H9 (cell line): ENCODE data around the gene LMTK2. TPM values are rescaled to one million over a fixed set of nuclear protein-coding genes. Genes with fewer than 3 reads are reported as not detected.

Source experiments
- DNase-seq: peaks from one replicate; pipeline ENCODE4 v3.0.0-alpha.2; 2017
- H2AFZ ChIP-seq: one replicate; pipeline ENCODE4 v1.6.1; 2013; ENCODE audit warnings: mild to moderate bottlenecking, low read length, control low read depth, moderate library complexity
- H2AK5ac ChIP-seq: 2 replicates; pipeline ENCODE4 v1.6.1; 2013; ENCODE audit warnings: low read length, control low read depth, mixed read lengths; ENCODE audit not compliant: insufficient read length
- H2BK120ac ChIP-seq: one replicate; pipeline ENCODE4 v1.6.1; 2013; ENCODE audit warnings: low read depth, mild to moderate bottlenecking, low read length, control low read depth, inconsistent platforms; ENCODE audit not compliant: poor library complexity, severe bottlenecking
- H2BK12ac ChIP-seq: 2 replicates; pipeline ENCODE4 v1.6.1; 2013; ENCODE audit warnings: low read length, control low read depth, mixed read lengths, low read depth; ENCODE audit not compliant: insufficient read length
- H2BK15ac ChIP-seq: 2 replicates; pipeline ENCODE4 v1.6.1; 2013; ENCODE audit warnings: low read depth, low read length, control low read depth
- H2BK20ac ChIP-seq: one replicate; pipeline ENCODE4 v1.6.1; 2013; ENCODE audit warnings: low read depth, mild to moderate bottlenecking, low read length, control low read depth, inconsistent platforms; ENCODE audit not compliant: poor library complexity, severe bottlenecking
- H2BK5ac ChIP-seq: 2 replicates; pipeline ENCODE4 v1.6.1; 2013; ENCODE audit warnings: low read length, control low read depth, mixed read lengths; ENCODE audit not compliant: insufficient read length
- H3K14ac ChIP-seq: 2 replicates; pipeline ENCODE4 v1.6.1; 2013; ENCODE audit warnings: low read length, control low read depth; ENCODE audit not compliant: insufficient read depth
- H3K18ac ChIP-seq: 2 replicates; pipeline ENCODE4 v1.6.1; 2013; ENCODE audit warnings: low read depth, mild to moderate bottlenecking, mixed read lengths, low read length, control low read depth; ENCODE audit not compliant: insufficient read length
- H3K23ac ChIP-seq: 2 replicates; pipeline ENCODE4 v1.6.1; 2013; ENCODE audit warnings: low read length, control low read depth, mixed read lengths, low read depth; ENCODE audit not compliant: insufficient read length
- H3K23me2 ChIP-seq: 2 replicates; pipeline ENCODE4 v1.6.1; 2013; ENCODE audit warnings: low read depth, mild to moderate bottlenecking, mixed read lengths, low read length, control low read depth; ENCODE audit not compliant: insufficient read length, poor library complexity, severe bottlenecking
- H3K27ac ChIP-seq: 2 replicates; pipeline ENCODE4 v1.5.1; 2013; ENCODE audit warnings: low read length, control low read depth, mixed read lengths, low read depth; ENCODE audit not compliant: insufficient read length
- H3K27me3 ChIP-seq: 2 replicates; pipeline ENCODE4 v1.6.1; 2013; ENCODE audit warnings: low read length, control low read depth, inconsistent platforms; ENCODE audit not compliant: insufficient read depth
- H3K4ac ChIP-seq: 2 replicates; pipeline ENCODE4 v1.6.1; 2013; ENCODE audit warnings: low read depth, mild to moderate bottlenecking, control low read depth, inconsistent platforms, low read length, moderate library complexity
- H3K4me1 ChIP-seq: 2 replicates; pipeline ENCODE4 v1.6.1; 2013; ENCODE audit warnings: low read length, control low read depth, inconsistent platforms; ENCODE audit not compliant: insufficient read depth
- H3K4me2 ChIP-seq: 2 replicates; pipeline ENCODE4 v1.6.1; 2013; ENCODE audit warnings: low read length, control low read depth, mixed read lengths; ENCODE audit not compliant: insufficient read length, insufficient read depth
- H3K56ac ChIP-seq: 2 replicates; pipeline ENCODE4 v1.6.1; 2013; ENCODE audit warnings: low read depth, mild to moderate bottlenecking, mixed read lengths, low read length, control low read depth; ENCODE audit not compliant: insufficient read length
- H3K79me1 ChIP-seq: 2 replicates; pipeline ENCODE4 v1.6.1; 2013; ENCODE audit warnings: low read depth, mild to moderate bottlenecking, moderate library complexity, low read length, control low read depth, inconsistent platforms; ENCODE audit not compliant: insufficient read depth, poor library complexity, severe bottlenecking
- H3K79me2 ChIP-seq: 2 replicates; pipeline ENCODE4 v1.6.1; 2013; ENCODE audit warnings: low read length, control low read depth, inconsistent platforms; ENCODE audit not compliant: insufficient read depth
- H3K9ac ChIP-seq: 2 replicates; pipeline ENCODE4 v1.6.1; 2013; ENCODE audit warnings: low read length, control low read depth, mixed read lengths; ENCODE audit not compliant: insufficient read length; ENCODE audit errors: extremely low read depth
- H3K9me3 ChIP-seq: one replicate; pipeline ENCODE4 v1.6.1; 2013; ENCODE audit warnings: low read depth, low read length, inconsistent platforms; ENCODE audit not compliant: control insufficient read depth
- H3T11ph ChIP-seq: one replicate; pipeline ENCODE4 v1.6.1; 2013; ENCODE audit warnings: mild to moderate bottlenecking, low read length, control low read depth, inconsistent platforms
- H4K20me1 ChIP-seq: one replicate; pipeline ENCODE4 v1.6.1; 2013; ENCODE audit not compliant: control insufficient read depth, insufficient read length, insufficient read depth
- H4K5ac ChIP-seq: 2 replicates; pipeline ENCODE4 v1.6.1; 2013; ENCODE audit warnings: low read depth, mild to moderate bottlenecking, mixed read lengths, low read length, control low read depth; ENCODE audit not compliant: insufficient read length
- H4K8ac ChIP-seq: replicated peaks from 2 replicates; pipeline ENCODE4 v1.6.1; 2013; ENCODE audit warnings: low read length, control low read depth, mixed read lengths, low read depth; ENCODE audit not compliant: insufficient read length
- H4K91ac ChIP-seq: 2 replicates; pipeline ENCODE4 v1.6.1; 2013; ENCODE audit warnings: low read depth, mild to moderate bottlenecking, moderate library complexity, mixed read lengths, low read length, control low read depth; ENCODE audit not compliant: insufficient read length
- H3K27ac Mint-ChIP-seq, 3 experiments: 2 replicates in 2 of 3; 3 replicates in 1 of 3; pipeline ENCODE4 v1.8.0; 2020 to 2021; ENCODE audit warnings: mixed read lengths in 3 of 3, mild to moderate bottlenecking in 1 of 3, moderate library complexity in 1 of 3
- H3K27me3 Mint-ChIP-seq: 2 replicates; pipeline ENCODE4 v1.8.0; 2021; ENCODE audit warnings: low read depth, mild to moderate bottlenecking, moderate library complexity, mixed read lengths
- H3K36me3 Mint-ChIP-seq, 3 experiments: 2 replicates in 2 of 3; 3 replicates in 1 of 3; pipeline ENCODE4 v1.8.0; 2020 to 2021; ENCODE audit warnings: low read depth in 3 of 3, mixed read lengths in 3 of 3; ENCODE audit not compliant: insufficient read depth in 1 of 3
- H3K4me1 Mint-ChIP-seq, 2 experiments: 2 replicates each; pipeline ENCODE4 v1.8.0; 2020; ENCODE audit warnings: mixed read lengths in 2 of 2
- H3K4me3 Mint-ChIP-seq, 2 experiments: 2 replicates in 1 of 2; 3 replicates in 1 of 2; pipeline ENCODE4 v1.8.0; 2020 to 2021; ENCODE audit warnings: mild to moderate bottlenecking in 2 of 2, mixed read lengths in 2 of 2, moderate library complexity in 1 of 2
- H3K9me3 Mint-ChIP-seq, 2 experiments: 2 replicates in 1 of 2; 3 replicates in 1 of 2; pipeline ENCODE4 v1.8.0; 2020; ENCODE audit warnings: mild to moderate bottlenecking in 2 of 2, mixed read lengths in 2 of 2, moderate library complexity in 1 of 2
- WGBS: extraction: QIAGEN DNeasy Blood & Tissue Kit; methylation state at CpG from one replicate; pipeline ENCODE4 v1.1.7; 2013; ENCODE audit warnings: missing lambda C conversion rate, low lambda C conversion rate, mixed read lengths; ENCODE audit not compliant: insufficient read length; ENCODE audit errors: extremely low coverage; 5-methylcytosine and 5-hydroxymethylcytosine counted together
- total RNA-seq: library from RNA; stranded (reverse); gene quantifications from 2 replicates; pipeline ENCODE4 v1.2.1, GENCODE V29; 2021
- TF ChIP-seq, protein P1 (sequence below): fragments of 200-600 bp; sonication (generic); conservative IDR thresholded peaks from 3 replicates; pipeline ENCODE4 v1.8.0; 2021; ENCODE audit warnings: antibody characterized with exemption, mild to moderate bottlenecking

LMTK2 gene
- total RNA-seq, 1 experiment from 2014 or later = 24.9 TPM

DNA sequence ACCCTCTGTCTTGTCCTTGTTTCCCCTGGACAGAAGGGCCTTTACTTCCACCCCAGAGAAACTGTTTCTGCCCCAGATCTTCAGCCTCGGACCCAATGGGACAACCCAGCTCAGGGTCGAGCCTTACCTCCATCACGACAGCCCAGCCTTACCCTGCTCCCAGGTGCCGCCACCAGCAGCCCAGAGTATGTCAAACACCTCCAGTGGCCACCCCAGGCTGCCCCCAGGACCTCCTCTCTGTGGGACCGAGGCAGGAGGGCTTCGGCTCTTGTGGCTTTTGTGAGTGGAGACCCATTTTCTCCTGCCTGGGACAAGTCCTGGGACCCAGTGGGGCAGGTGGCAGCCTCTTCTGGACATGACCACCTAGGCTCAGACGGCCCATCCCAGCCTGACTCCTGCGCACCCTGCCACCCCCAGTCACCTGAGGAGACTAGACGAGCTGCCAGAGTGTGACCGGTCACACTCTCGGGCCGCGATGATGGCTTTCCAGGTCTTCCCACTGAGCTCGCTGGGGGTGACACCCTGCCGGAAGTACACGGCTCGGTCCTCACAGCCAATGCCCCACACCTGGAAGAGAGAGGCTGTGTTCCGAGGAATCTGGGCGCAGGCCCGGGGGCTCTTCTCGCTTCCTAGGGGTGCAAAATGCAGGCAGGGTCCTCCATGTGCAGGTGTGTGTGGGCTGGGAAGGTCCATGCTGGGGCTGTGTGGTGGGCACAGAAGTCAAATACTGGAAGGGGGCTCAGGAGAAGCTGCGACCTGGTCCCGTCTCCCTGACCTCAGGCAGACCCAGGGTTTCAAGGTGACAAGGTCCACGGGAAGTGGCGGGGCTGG lies 129.9 kb downstream of the LMTK2 start:
- Histone ChIP-seq H3K27ac (no peak overlapping the region), H4K5ac (no peak overlapping the region), H4K8ac (no peak overlapping the region), H3K4me1 (no peaks in the 10 kb centered on the region), H2BK12ac (no peak overlapping the region), H3K23ac (no peak overlapping the region), H2BK15ac (no peak overlapping the region), H2AFZ (no peak overlapping the region), H2BK5ac (no peak overlapping the region), H3K18ac (no peak overlapping the region), H3T11ph (no peak overlapping the region), H3K56ac (no peak overlapping the region), H4K91ac (no peak overlapping the region), H4K20me1 (no peaks in the 10 kb centered on the region), H3K79me1 (no peaks in the 10 kb centered on the region), H3K27me3 (no peaks in the 10 kb centered on the region), H2BK20ac (no peak overlapping the region), H3K79me2 (no peaks in the 10 kb centered on the region), H3K4ac (no peak overlapping the region), H3K4me2 (no peak overlapping the region), H3K9me3 (no peaks in the 10 kb centered on the region), H2BK120ac (no peak overlapping the region), H3K23me2 (peaks cover 2% of the 10 kb centered on the region), H3K14ac (no peak overlapping the region), H2AK5ac (no peak overlapping the region), H3K9ac (no peak overlapping the region)
- Mint-ChIP-seq H3K27ac (peak overlapping the region in 1 of 3 experiments; percentile 53; a peak in 1 of 7 replicates), H3K36me3 (peaks cover 0 to 3% (median 2%) of the 10 kb centered on the region in 3 experiments; a peak in 1 of 7 replicates), H3K9me3 (no peaks in the 10 kb centered on the region), H3K4me1 (peaks cover 0 to 4% of the 10 kb centered on the region in 2 experiments; a peak in 3 of 4 replicates), H3K27me3 (no peaks in the 10 kb centered on the region), H3K4me3 (no peak overlapping the region; a peak in 1 of 5 replicates)
- TF ChIP-seq, protein P1, sequence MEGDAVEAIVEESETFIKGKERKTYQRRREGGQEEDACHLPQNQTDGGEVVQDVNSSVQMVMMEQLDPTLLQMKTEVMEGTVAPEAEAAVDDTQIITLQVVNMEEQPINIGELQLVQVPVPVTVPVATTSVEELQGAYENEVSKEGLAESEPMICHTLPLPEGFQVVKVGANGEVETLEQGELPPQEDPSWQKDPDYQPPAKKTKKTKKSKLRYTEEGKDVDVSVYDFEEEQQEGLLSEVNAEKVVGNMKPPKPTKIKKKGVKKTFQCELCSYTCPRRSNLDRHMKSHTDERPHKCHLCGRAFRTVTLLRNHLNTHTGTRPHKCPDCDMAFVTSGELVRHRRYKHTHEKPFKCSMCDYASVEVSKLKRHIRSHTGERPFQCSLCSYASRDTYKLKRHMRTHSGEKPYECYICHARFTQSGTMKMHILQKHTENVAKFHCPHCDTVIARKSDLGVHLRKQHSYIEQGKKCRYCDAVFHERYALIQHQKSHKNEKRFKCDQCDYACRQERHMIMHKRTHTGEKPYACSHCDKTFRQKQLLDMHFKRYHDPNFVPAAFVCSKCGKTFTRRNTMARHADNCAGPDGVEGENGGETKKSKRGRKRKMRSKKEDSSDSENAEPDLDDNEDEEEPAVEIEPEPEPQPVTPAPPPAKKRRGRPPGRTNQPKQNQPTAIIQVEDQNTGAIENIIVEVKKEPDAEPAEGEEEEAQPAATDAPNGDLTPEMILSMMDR = no peak
- WGBS = no CpG with 5 or more reads among the region's 25 CpGs
- no peak for DNase-seq
